Measurements from ENCODE around the gene ZSCAN9. TPM values are rescaled to one million over a fixed set of nuclear protein-coding genes. Genes with fewer than 3 reads are reported as not detected.

Gene ZSCAN9
- total and polyA plus RNA-seq, 2 of the 8 experiments (the other 6 are each of a cell fraction or from before 2014, with no cell fraction given): 10.8 to 13.6 TPM

DNA sequence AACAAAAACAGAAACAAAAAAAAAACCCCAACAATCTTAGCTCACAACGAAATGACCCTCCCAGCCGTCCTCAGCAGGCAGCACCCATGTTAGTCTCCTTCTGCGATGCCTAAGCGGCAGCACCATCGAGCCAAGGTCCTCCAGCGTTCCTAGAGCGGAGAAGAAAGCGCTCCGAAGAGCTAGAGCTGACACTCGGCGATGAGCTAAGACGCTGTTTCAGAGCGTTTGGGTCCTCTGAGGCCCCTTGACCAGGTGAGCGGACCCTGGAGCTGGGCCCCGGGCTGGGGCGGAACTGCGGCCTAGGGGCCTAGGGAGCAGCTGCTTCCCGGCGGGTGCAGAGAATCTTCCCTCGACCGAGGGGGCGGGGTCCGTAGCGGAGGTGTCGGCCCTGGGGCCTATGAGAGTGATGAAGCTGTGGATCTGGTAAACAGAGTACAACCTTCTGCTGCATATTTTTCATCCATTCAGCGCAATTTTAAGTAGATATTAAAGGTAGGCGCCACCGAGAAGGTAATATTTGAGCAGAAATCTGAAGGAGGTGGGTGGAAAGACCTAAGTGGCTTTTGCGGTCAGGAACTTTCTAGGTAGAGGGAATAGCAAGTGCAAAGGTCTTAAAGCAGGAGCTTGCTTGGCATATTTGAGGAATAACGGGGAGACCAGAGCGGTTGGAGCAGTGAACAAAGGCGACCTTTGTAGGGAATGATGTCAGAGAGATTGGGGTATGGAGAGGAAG is 42.1 kb downstream of the ZSCAN9 start, which contains the start of gene ZSCAN26:
Gene ZSCAN26 (plus strand): TSS at position 182 of the 733 bp plus-strand sequence. CDS start 4,777 bp downstream, outside the sequence.
- H3K56ac ChIP-seq (replicated peaks; ENCODE audit: insufficient read length, low read depth, low read length): peak within 1 kb of the TSS; percentile 47
- peak within 1 kb of the TSS; percentile 11; the same call in 1 of the 2 replicates for H3K18ac ChIP-seq (ENCODE audit: extremely low read depth, low read length)
- H2AK5ac ChIP-seq (ENCODE audit: low read depth, low read length): no peak within 1 kb of the TSS
- no peak within 1 kb of the TSS for H3K23ac ChIP-seq (ENCODE audit: insufficient read length)
- H3K9ac ChIP-seq (replicated peaks in 1 of 4; ENCODE audit: extremely low read depth in 1 of 4, low read depth in 3 of 4, low read length in 3 of 4): peak within 1 kb of the TSS in 3 of 4 experiments; percentile 54 to 77 (median 65); a peak in 6 of 7 replicates
- H3K79me2 ChIP-seq (ENCODE audit: control insufficient read depth in 1 of 2, insufficient read depth in 2 of 2, low read length in 2 of 2): peaks cover 0 to 16% of the 10 kb centered on the region in 2 experiments; a peak in 2 of 4 replicates
- no peaks in the 10 kb centered on the region for H3K79me1 ChIP-seq (ENCODE audit: low read depth, low read length)
- H2BK20ac ChIP-seq (ENCODE audit: low read length): no peak within 1 kb of the TSS
- H2BK120ac ChIP-seq (replicated peaks; ENCODE audit: low read depth, low read length): no peak within 1 kb of the TSS
- H2BK5ac ChIP-seq (ENCODE audit: low read depth, low read length): 0 out of 2 replicates have a peak within 1 kb of the TSS, but pooled peaks have one; percentile 17
- H3K4ac ChIP-seq (replicated peaks; ENCODE audit: insufficient read length, low read depth, low read length): no peak within 1 kb of the TSS
- peaks cover 0 to 2% (median 0%) of the 10 kb centered on the region in 4 experiments; a peak in 1 of 7 replicates for H3K4me1 ChIP-seq (replicated peaks in 1 of 4; ENCODE audit: control insufficient read depth in 3 of 4, insufficient read depth in 4 of 4, low read length in 3 of 4)
- H4K91ac ChIP-seq (replicated peaks; ENCODE audit: insufficient read length, low read length): no peak within 1 kb of the TSS
- ChIA-PET CTCF (ENCODE audit: partially characterized antibody) (interaction anchor here (0.8 to 1.4 kb wide), 2 partner anchors 12 to 89 kb away, joined by 4 to 8 read pairs; no protein-coding TSS in a partner anchor), POLR2A (ENCODE audit: partially characterized antibody) (interaction anchor here (0.7 to 4.3 kb wide), 18 partner anchors 8 to 143 kb away, joined by 3 to 31 read pairs (median 5); partner anchors contain the start of genes NKAPL, PGBD1, ZKSCAN3 and ZKSCAN4)
- H2BK12ac ChIP-seq (ENCODE audit: low read depth, low read length): no peak within 1 kb of the TSS
- H3K14ac ChIP-seq (ENCODE audit: insufficient read length): no peak within 1 kb of the TSS
- peak within 1 kb of the TSS; percentile 75 to 80 (median 78) for H3K4me3 ChIP-seq (ENCODE audit: extremely low read depth in 1 of 4, insufficient read depth in 2 of 4, low read depth in 3 of 4, low read length in 4 of 4)
- peak; percentile 78 to 92 for DNase-seq (ENCODE audit: low read depth in 1 of 2, low spot score in 2 of 2)
- no peaks in the 10 kb centered on the region for H3K9me3 ChIP-seq (ENCODE audit: insufficient read depth in 2 of 2, low read depth in 1 of 2, low read length in 1 of 2)
- peak within 1 kb of the TSS; percentile 90 for H2AFZ ChIP-seq (ENCODE audit: low read length)
- no peaks in the 10 kb centered on the region for H4K20me1 ChIP-seq (replicated peaks in 1 of 2; ENCODE audit: control insufficient read depth in 1 of 2, insufficient read depth in 2 of 2, low read length in 2 of 2)
- H3K23me2 ChIP-seq (ENCODE audit: low read depth, low read length): peaks cover 2% of the 10 kb centered on the region; the same call in 1 of the 2 replicates
- H2BK15ac ChIP-seq (ENCODE audit: low read length): no peak within 1 kb of the TSS
- H3K36me3 ChIP-seq (ENCODE audit: control insufficient read depth in 2 of 4, insufficient read depth in 4 of 4, low read length in 3 of 4): peaks cover 0 to 5% (median under 1%) of the 10 kb centered on the region in 4 experiments; a peak in 5 of 8 replicates
- H3K4me2 ChIP-seq (ENCODE audit: insufficient read depth in 1 of 2, low read depth in 2 of 2, low read length in 2 of 2): peak within 1 kb of the TSS; percentile 75 to 79
- H3K27ac ChIP-seq (ENCODE audit: low read depth, low read length): peak within 1 kb of the TSS; percentile 71
- peak within 1 kb of the TSS; percentile 99 for H4K5ac ChIP-seq (ENCODE audit: insufficient read length, low read depth, low read length)
- H4K8ac ChIP-seq (ENCODE audit: extremely low read depth, insufficient read depth, low read length): peak within 1 kb of the TSS; percentile 91; the same call in 1 of the 2 replicates
- 2% methylated on average over 31 of the region's 32 CpGs; no CpG with 5 or more reads in 1 of the 2 experiments for WGBS, 2 experiments (ENCODE audit: extremely low coverage in 1 of 2, insufficient coverage in 1 of 2, insufficient read length in 1 of 2, insufficient replicate concordance in 2 of 2, low coverage in 1 of 2, low lambda C conversion rate in 2 of 2, missing lambda C conversion rate in 1 of 2)
- peak; percentile 28 for FAIRE-seq
- no peaks in the 10 kb centered on the region for H3K27me3 ChIP-seq (replicated peaks in 1 of 4; ENCODE audit: control insufficient read depth in 3 of 4, extremely low read depth in 1 of 4, insufficient read depth in 3 of 4, low read length in 3 of 4)
- TF ChIP-seq CEBPB (IDR thresholded peaks at IDR 0.05; ENCODE audit: low read depth, low read length): no peak
- TF ChIP-seq, protein P1, sequence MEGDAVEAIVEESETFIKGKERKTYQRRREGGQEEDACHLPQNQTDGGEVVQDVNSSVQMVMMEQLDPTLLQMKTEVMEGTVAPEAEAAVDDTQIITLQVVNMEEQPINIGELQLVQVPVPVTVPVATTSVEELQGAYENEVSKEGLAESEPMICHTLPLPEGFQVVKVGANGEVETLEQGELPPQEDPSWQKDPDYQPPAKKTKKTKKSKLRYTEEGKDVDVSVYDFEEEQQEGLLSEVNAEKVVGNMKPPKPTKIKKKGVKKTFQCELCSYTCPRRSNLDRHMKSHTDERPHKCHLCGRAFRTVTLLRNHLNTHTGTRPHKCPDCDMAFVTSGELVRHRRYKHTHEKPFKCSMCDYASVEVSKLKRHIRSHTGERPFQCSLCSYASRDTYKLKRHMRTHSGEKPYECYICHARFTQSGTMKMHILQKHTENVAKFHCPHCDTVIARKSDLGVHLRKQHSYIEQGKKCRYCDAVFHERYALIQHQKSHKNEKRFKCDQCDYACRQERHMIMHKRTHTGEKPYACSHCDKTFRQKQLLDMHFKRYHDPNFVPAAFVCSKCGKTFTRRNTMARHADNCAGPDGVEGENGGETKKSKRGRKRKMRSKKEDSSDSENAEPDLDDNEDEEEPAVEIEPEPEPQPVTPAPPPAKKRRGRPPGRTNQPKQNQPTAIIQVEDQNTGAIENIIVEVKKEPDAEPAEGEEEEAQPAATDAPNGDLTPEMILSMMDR (IDR thresholded peaks at IDR 0.05; ENCODE audit: control extremely low read depth in 1 of 3, insufficient read depth in 1 of 3, low read depth in 1 of 3, low read length in 3 of 3): 0 out of 4 replicates have a peak, but pooled peaks of 1 of the 3 experiments have one; percentile 0
- TF ChIP-seq TEAD4 (IDR thresholded peaks at IDR 0.05; ENCODE audit: low read depth, low read length): 0 out of 2 replicates have a peak, but pooled peaks have one; percentile 11
- TF ChIP-seq SRF (IDR thresholded peaks at IDR 0.05; ENCODE audit: low read depth, low read length): no peak
- TF ChIP-seq NRF1 (IDR thresholded peaks at IDR 0.05; ENCODE audit: low read depth, low read length): 0 out of 2 replicates have a peak, but pooled peaks have one; percentile 2
- peak; percentile 29 for TF ChIP-seq TAF7 (optimal IDR thresholded peaks at IDR 0.05; ENCODE audit: borderline replicate concordance, low read depth, low read length)
- no peak for TF ChIP-seq BCL11A (IDR thresholded peaks at IDR 0.05; ENCODE audit: low read depth in 2 of 2, low read length in 2 of 2)

All from H1 (cell line).